ENCODE results near the gene AADACL4. TPM values are rescaled to one million over a fixed set of nuclear protein-coding genes. Genes with fewer than 3 reads are reported as not detected.
"Not testable (repeated sequence)": the region's sequence is repeated elsewhere in the genome, so short reads cannot be mapped to it uniquely, and the experiment has no call there.

AADACL4 gene
- total and polyA plus RNA-seq, 8 donors: not detected

GRCh38 chr1:12662556-12662955 is 18.7 kb downstream of the AADACL4 start:
- intact Hi-C loops (cut with DNase I): loop anchor here in 1 of 3 donors (5.0 kb wide), 1 partner anchor 350 kb away; no protein-coding TSS in a partner anchor
- DNase-seq: no peak
- 73 to 94% methylated on average over 1 of the region's 1 CpG for WGBS, 2 donors
- Histone ChIP-seq H3K27me3 (no peaks in the 10 kb centered on the region), H3K4me1 (no peaks in the 10 kb centered on the region), H3K27ac (no peak overlapping the region), H3K36me3 (no peaks in the 10 kb centered on the region), H3K9me3 (no peaks in the 10 kb centered on the region), H3K4me3 (no peak overlapping the region)
- TF ChIP-seq, protein P1, sequence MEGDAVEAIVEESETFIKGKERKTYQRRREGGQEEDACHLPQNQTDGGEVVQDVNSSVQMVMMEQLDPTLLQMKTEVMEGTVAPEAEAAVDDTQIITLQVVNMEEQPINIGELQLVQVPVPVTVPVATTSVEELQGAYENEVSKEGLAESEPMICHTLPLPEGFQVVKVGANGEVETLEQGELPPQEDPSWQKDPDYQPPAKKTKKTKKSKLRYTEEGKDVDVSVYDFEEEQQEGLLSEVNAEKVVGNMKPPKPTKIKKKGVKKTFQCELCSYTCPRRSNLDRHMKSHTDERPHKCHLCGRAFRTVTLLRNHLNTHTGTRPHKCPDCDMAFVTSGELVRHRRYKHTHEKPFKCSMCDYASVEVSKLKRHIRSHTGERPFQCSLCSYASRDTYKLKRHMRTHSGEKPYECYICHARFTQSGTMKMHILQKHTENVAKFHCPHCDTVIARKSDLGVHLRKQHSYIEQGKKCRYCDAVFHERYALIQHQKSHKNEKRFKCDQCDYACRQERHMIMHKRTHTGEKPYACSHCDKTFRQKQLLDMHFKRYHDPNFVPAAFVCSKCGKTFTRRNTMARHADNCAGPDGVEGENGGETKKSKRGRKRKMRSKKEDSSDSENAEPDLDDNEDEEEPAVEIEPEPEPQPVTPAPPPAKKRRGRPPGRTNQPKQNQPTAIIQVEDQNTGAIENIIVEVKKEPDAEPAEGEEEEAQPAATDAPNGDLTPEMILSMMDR (IDR thresholded peaks at IDR 0.05): no peak
- ATAC-seq: no peak
- FAIRE-seq: no peak

DNA sequence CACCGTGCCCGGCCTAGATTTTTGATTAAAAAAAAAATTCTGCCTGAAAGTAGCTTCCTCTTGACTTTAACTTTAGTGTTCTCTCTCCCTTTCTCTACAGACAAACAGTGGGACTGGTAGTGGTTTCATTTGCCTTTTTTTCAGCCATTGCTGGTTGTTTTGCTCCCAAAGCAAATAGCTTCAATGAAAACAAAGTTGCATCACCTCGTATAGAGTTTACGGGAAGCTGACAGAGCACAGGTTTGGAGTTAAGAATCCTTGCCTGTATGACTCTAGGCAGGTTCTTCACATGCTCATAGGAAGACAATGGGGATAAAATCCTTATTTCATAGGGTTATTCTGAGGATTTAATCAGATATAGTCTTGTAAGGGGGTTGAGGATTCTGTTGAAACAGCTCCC is 21.6 kb downstream of the AADACL4 start:
- 77 to 81% methylated on average over 4 of the region's 4 CpGs for WGBS, 2 donors
- no peaks in the 10 kb centered on the region for H3K36me3 ChIP-seq
- TF ChIP-seq, protein P1 (IDR thresholded peaks at IDR 0.05): no peak
- H3K4me1 ChIP-seq: no peaks in the 10 kb centered on the region
- no peak overlapping the region for H3K4me3 ChIP-seq
- DNase-seq: no peak
- FAIRE-seq: no peak
- intact Hi-C loops (cut with DNase I): no loop called here
- no peak overlapping the region for H3K27ac ChIP-seq
- no peak for ATAC-seq
- no peaks in the 10 kb centered on the region for H3K27me3 ChIP-seq
- no peaks in the 10 kb centered on the region for H3K9me3 ChIP-seq

- Histone ChIP-seq H3K27ac (no peak overlapping the region), H3K36me3 (no peaks in the 10 kb centered on the region), H3K27me3 (no peaks in the 10 kb centered on the region), H3K4me1 (no peaks in the 10 kb centered on the region), H3K9me3 (no peaks in the 10 kb centered on the region), H3K4me3 (no peak overlapping the region)
- no peak for DNase-seq
- intact Hi-C loops (cut with DNase I): no loop called here
- WGBS, 2 donors: 75 to 84% methylated on average over 15 of the region's 15 CpGs
- TF ChIP-seq, protein P1 (IDR thresholded peaks at IDR 0.05): no peak
- no peak for FAIRE-seq
- ATAC-seq: no peak
Observed at GRCh38 chr1:12666141-12666735, 22.4 kb downstream of the AADACL4 start.

- Histone ChIP-seq H3K9me3 (no peaks in the 10 kb centered on the region), H3K4me1 (no peaks in the 10 kb centered on the region), H3K27me3 (no peaks in the 10 kb centered on the region), H3K36me3 (no peaks in the 10 kb centered on the region), H3K27ac (no peak overlapping the region), H3K4me3 (no peak overlapping the region)
- FAIRE-seq (no peak), ATAC-seq (no peak), DNase-seq (no peak)
- WGBS, 2 donors: 56 to 70% methylated on average over 3 of the region's 3 CpGs
- intact Hi-C loops (cut with DNase I): no loop called here
- TF ChIP-seq, protein P1 (IDR thresholded peaks at IDR 0.05): no peak
Observed at GRCh38 chr1:12669529-12670068, 25.7 kb downstream of the AADACL4 start.

DNA sequence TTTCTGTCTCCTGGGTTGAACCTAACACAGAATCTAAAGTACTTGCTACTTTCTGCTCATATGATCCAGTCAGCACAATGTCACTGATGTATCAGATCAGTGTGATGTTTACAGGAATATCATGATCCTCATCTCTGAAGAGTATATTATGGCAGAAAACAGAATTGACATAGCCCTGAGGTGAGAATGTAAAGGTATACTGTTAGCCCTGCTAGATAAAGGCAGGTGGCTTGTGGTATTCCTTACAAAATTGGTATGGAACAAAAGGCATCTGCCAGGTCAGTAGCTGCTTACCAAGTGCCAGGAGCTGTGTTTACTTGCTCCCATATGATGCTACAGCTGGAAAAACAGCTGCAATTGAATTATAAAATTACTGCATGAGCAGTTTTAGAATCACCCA is 30.5 kb downstream of the AADACL4 start:
- Histone ChIP-seq H3K27ac (no peak overlapping the region), H3K27me3 (no peaks in the 10 kb centered on the region), H3K9me3 (no peaks in the 10 kb centered on the region), H3K36me3 (no peaks in the 10 kb centered on the region), H3K4me3 (no peak overlapping the region), H3K4me1 (no peaks in the 10 kb centered on the region)
- FAIRE-seq: no peak
- intact Hi-C loops (cut with DNase I): no loop called here
- TF ChIP-seq, protein P1 (IDR thresholded peaks at IDR 0.05): no peak
- no peak for DNase-seq
- ATAC-seq: no peak

- ATAC-seq; H3K4me1 ChIP-seq; H3K36me3 ChIP-seq; H3K9me3 ChIP-seq; H3K4me3 ChIP-seq; DNase-seq; FAIRE-seq; H3K27ac ChIP-seq; intact Hi-C loops (cut with DNase I); H3K27me3 ChIP-seq: not testable (repeated sequence)
- 76 to 86% methylated on average over 4 of the region's 4 CpGs for WGBS, 2 donors
Observed at GRCh38 chr1:12676122-12676521, 32.2 kb downstream of the AADACL4 start.
